Heart left ventricle (tissue), 16 donors: ENCODE results near the gene P2RY10. TPM values are rescaled to one million over a fixed set of nuclear protein-coding genes. Genes with fewer than 3 reads are reported as not detected.
"Not testable (repeated sequence)": the region's sequence is repeated elsewhere in the genome, so short reads cannot be mapped to it uniquely, and the experiment has no call there.

Experiments used
- ATAC-seq, 4 donors: fragments of 200-7000 bp; cut with Tn5 transposase; one replicate each; pipeline ENCODE4 v1.9.1; 2020 to 2022; ENCODE audit warnings: moderate library complexity in 4 of 4, mild to moderate bottlenecking in 3 of 4, moderate number of reproducible peaks in 1 of 4
- DNase-seq, 5 donors: peaks; one replicate each; pipeline ENCODE4 v3.0.0-alpha.2; 2020
- H3K27ac ChIP-seq, 12 donors: fragments of 200-600 bp; sonication (generic) in 4 of 12; one replicate each; pipeline versions ENCODE4 v1.5.0 to v1.8.0; 2016 to 2022; ENCODE audit warnings: mild to moderate bottlenecking in 2 of 12
- H3K27me3 ChIP-seq, 9 donors: fragments of 200-600 bp; sonication (generic) in 2 of 9; one replicate each; pipeline versions ENCODE4 v1.5.1 to v1.8.0; 2016 to 2022; ENCODE audit warnings: mild to moderate bottlenecking in 3 of 9
- H3K36me3 ChIP-seq, 9 donors: fragments of 200-600 bp; sonication (generic) in 2 of 9; one replicate each; pipeline versions ENCODE4 v1.5.0 to v1.8.0; 2018 to 2022; ENCODE audit warnings: mild to moderate bottlenecking in 2 of 9
- H3K4me1 ChIP-seq, 12 donors: fragments of 200-600 bp; sonication (generic) in 4 of 12; one replicate each; pipeline versions ENCODE4 v1.5.0 to v1.8.0; 2016 to 2022; ENCODE audit warnings: mild to moderate bottlenecking in 3 of 12
- H3K4me3 ChIP-seq, 12 donors: fragments of 200-600 bp; sonication (generic) in 4 of 12; one replicate each; pipeline versions ENCODE4 v1.5.0 to v1.8.0; 2017 to 2022; ENCODE audit warnings: mild to moderate bottlenecking in 9 of 12, moderate library complexity in 4 of 12
- H3K9me3 ChIP-seq, 12 donors: fragments of 200-600 bp; sonication (generic) in 4 of 12; one replicate each; pipeline versions ENCODE4 v1.5.0 to v1.8.0; 2016 to 2022; ENCODE audit warnings: mild to moderate bottlenecking in 1 of 12
- CTCF ChIP-seq, 12 donors: fragments of 200-600 bp; sonication (generic) in 4 of 12; IDR thresholded peaks; one replicate each; pipeline versions ENCODE4 v1.5.0 to v1.8.0; 2018 to 2022; ENCODE audit warnings: antibody characterized with exemption in 12 of 12, mild to moderate bottlenecking in 5 of 12
- POLR2A ChIP-seq, 2 donors: fragments of 450-650 bp; IDR thresholded peaks; one replicate each; pipeline ENCODE4 v1.6.1; 2017; ENCODE audit warnings: antibody characterized with exemption in 2 of 2, mild to moderate bottlenecking in 2 of 2, moderate library complexity in 2 of 2
- whole genome bisulfite sequencing, 4 donors: extraction: QIAGEN DNeasy Blood & Tissue Kit in 2 of 4; methylation state at CpG; one replicate each; pipeline versions ENCODE4 v1.1.5 to v1.1.7; 2013 to 2018; 5-methylcytosine and 5-hydroxymethylcytosine counted together
- intact Hi-C, 10 donors: fragments of 100-400 bp; cut with DNase I; formaldehyde crosslinking; loops; one replicate each; pipeline versions ENCODE4 v1.11.1 to v1.14.2; 2022
- microRNA-seq, 4 donors: library from miRNA; unstranded; fragments of <30 nt; microRNA quantifications; one replicate each; pipeline versions ENCODE4 to v1.2.0, GENCODE V29; 2017 to 2020
- polyA plus RNA-seq, 2 donors: library from polyadenylated mRNA; stranded (reverse); fragments of 200-250 nt; gene quantifications; one replicate each; pipeline ENCODE4 v1.2.3, GENCODE V29; 2013
- total RNA-seq, 9 donors: library from RNA; depleted of rRNA in 2 of 9; stranded (reverse); fragments of >200 nt in 2 of 9; fragmentation: NEBNext Ultra II Directional in 3 of 9; extraction: Animal tissue kit (Norgen Biotek cat#: 25700) in 3 of 9; gene quantifications; one replicate each; pipeline versions ENCODE4 v1.1.0 to v1.2.4, GENCODE V29; 2016 to 2023
- donor health status: ischemic (EF 13 %, LVEDD 7.1; RV severe dilation, severe dysfunction).
- donor health status: healthy with polysubstance abuse.
- donor health status: DM: no; HTN: yes; CAD: no.
- donor health status: DM: no; HTN: no; CAD: no.
- donor health status: ischemic (EF 25% LVEDD 6.9; RV normal size, moderate dysfunction).
- donor health status: ischemic (EF 25% LVEDD 5.7; RV mildly dilated, moderate dysfunction).
- donor health status: healthy.
- donor health status: DM: yes; HTN: yes; CAD: no.
- donor health status: ischemic (EF 35%, LVEDD 5.7; RV mildly dilated, moderate dysfunction).
- donor health status: nonischemic (EF 11% LVEDD 7.7; RV severe dilation, severe dysfunction).
- donor health status: DM: yes; HTN: yes; CAD: no.
- donor health status: PGD.
- donor health status: ischemic (EF 29% LVEDD 5.4; RV normal size, mild dysfunction).
- donor health status: nonischemic (EF 23%, LVEDD 6.1; RV moderate dilation, normal function).

P2RY10 gene
- total and polyA plus RNA-seq, 11 donors: 0.07 to 1.8 (median 0.71) TPM; not detected in 7

GRCh38 chrX:78997870-78998558 is 52.8 kb downstream of the P2RY10 start:
- no peak overlapping the region for H3K27ac ChIP-seq
- no peaks in the 10 kb centered on the region for H3K36me3 ChIP-seq
- no peak overlapping the region for H3K4me3 ChIP-seq
- TF ChIP-seq POLR2A (IDR thresholded peaks at IDR 0.05): no peak
- TF ChIP-seq CTCF (IDR thresholded peaks at IDR 0.05): no peak
- ATAC-seq: no peak
- no peaks in the 10 kb centered on the region for H3K27me3 ChIP-seq
- intact Hi-C loops: no loop called here
- 58 to 86% (median 70%) methylated on average over 3 to 5 of the region's 5 CpGs for WGBS, 4 donors
- H3K4me1 ChIP-seq: no peaks in the 10 kb centered on the region
- DNase-seq: peak in 2 of 5 donors; percentile 17 to 28
- H3K9me3 ChIP-seq: no peaks in the 10 kb centered on the region

GRCh38 chrX:79007540-79007939 is 62.3 kb downstream of the P2RY10 start:
- H3K4me1 ChIP-seq, DNase-seq, intact Hi-C loops, ATAC-seq, H3K4me3 ChIP-seq, H3K27me3 ChIP-seq, H3K36me3 ChIP-seq, H3K27ac ChIP-seq: not testable (repeated sequence)
- 79 to 100% (median 88%) methylated on average over 1 of the region's 1 CpG for WGBS, 4 donors
- H3K9me3 ChIP-seq: peaks cover 0 to 26% (median 0%) of the 10 kb centered on the region in 12 donors

Small RNAs within 50 kb of the gene (microRNA-seq; reads per million reads assigned to microRNA genes)
- gene MIR4328: 0 reads per million in 4 donors

Other genes starting within 250 kb of the P2RY10 start
- gene LPAR4, start 197.7 kb upstream of the P2RY10 start, total RNA-seq: under 1 TPM in 5 of 9 donors, not detected in 4; 0.16 to 0.52 (median 0.23) TPM
- gene LPAR4, start 197.7 kb upstream of the P2RY10 start, polyA plus RNA-seq: under 1 TPM; 0.21 to 0.30 TPM
- 1 to 10 TPM in 2 of 9 donors, under 1 TPM in 7; 0.07 to 2.3 (median 0.21) TPM for gene GPR174, start 199.3 kb downstream of the P2RY10 start, total RNA-seq
- under 1 TPM; 0.04 to 0.06 TPM for gene GPR174, start 199.3 kb downstream of the P2RY10 start, polyA plus RNA-seq